ENCODE data around the gene INSIG2. TPM values are rescaled to one million over a fixed set of nuclear protein-coding genes. Genes with fewer than 3 reads are reported as not detected.

Gene INSIG2
- total RNA-seq: 24.1 and 27.4 TPM in 2 replicates

DNA sequence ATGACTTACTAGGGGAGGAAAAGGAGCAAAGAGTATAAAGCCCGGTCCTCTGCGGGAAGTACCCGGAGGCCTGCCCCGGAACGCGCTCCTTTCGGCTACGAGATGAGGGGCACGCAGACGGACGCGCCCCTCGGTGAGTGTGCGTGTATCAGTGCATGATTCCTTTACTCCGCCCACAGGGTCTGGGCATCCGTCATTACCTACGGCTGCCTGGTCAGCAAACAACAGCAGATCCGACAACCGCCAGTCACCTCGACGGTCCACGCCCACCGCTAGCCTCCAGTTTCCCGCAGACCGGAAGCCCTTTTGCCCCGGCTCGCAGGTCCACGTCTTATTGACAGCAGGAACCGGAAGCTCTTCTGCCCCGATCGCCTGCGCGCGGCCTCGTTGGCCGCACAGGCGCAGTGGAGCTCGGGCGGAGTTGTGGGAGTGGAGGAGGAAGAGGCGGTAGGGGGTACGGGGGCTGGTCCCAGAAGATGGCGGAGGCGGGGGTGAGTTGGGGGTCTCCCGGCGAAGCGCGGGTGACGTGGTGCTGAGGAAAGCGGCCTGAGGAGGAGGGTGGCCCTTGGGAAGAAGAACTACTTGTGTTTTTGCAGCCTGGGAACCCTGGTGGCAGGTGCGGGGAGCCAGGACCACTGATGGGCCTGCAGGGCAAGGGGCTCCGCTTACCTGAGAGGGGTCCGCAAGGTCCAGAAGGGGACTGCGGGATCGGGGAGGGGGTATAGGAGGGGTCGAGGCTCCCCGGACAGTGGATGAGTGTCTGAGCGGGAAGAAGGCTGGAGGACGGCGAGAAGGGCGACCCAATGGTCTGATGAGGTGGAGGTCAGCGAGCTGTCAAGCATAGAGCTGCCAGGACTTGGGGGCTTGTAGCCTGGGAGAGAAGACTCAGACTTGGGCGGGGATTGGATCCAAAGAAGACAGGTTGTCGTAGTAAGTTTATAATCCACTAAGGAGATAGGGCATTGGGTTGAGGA is at the start of gene INSIG2:
INSIG2 (plus strand) TSS at position 421 of the 974 bp plus-strand sequence. CDS start 8,086 bp downstream, outside the sequence.

Other genes with a start within 250 kb of the INSIG2 start
- gene CCDC93, start 74.4 kb upstream of the INSIG2 start, total RNA-seq: 36.3 and 40.7 TPM in 2 replicates

Data from thoracic aorta endothelial cell (primary cell).